ENCODE measurements around the gene ARL16.

DNA sequence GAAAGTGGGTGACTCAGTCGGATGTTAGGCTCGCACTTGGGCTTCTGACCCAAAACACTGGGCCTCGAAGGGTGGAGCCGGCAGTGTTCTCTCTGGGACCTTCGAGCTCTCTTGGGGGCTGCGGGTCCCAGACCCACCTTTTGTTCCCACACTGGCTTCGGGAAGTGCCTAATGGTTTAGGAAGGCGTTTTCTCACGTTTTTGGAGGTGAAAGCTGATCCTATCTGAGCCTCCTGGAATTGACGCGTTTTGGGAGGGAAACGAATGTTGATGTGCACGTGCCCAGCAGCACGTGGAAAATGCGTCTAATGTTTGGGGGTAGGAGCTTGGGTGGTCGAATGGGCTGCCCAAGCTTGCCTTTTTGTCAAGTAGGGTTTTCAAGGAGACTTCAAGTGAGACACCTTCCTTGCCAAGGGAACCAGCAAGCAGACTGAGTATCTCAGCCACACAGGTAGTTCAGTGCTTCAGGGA is 880 bp upstream of the ARL16 start:
- TF ChIP-seq CTCF (conservative IDR thresholded peaks at IDR 0.05) (no peak), EZH2 (IDR thresholded peaks at IDR 0.05; ENCODE audit: low read depth) (no peak)
